ENCODE data around the gene IL17D.

The IL17D gene

GRCh38 chr13:20691616-20692015 lies 11.9 kb upstream of the IL17D start:
- DNase-seq (ENCODE audit: low read depth): no peak

- DNase-seq (ENCODE audit: low read depth): no peak
Observed at GRCh38 chr13:20696073-20696472, 7.4 kb upstream of the IL17D start.

GRCh38 chr13:20699715-20700114 lies 3.8 kb upstream of the IL17D start:
- no peak for DNase-seq (ENCODE audit: low read depth)

- DNase-seq (ENCODE audit: low read depth): no peak
Observed at GRCh38 chr13:20700288-20700687, 3.2 kb upstream of the IL17D start.

GRCh38 chr13:20701461-20701860 lies 2.0 kb upstream of the IL17D start:
- no peak for DNase-seq (ENCODE audit: low read depth)

GRCh38 chr13:20702530-20702914 lies 977 bp upstream of the IL17D start:
- DNase-seq (ENCODE audit: low read depth): no peak

GRCh38 chr13:20703780-20704458 lies 420 bp downstream of the IL17D start:
- peak; percentile 58 for DNase-seq (ENCODE audit: low read depth)

GRCh38 chr13:20704459-20705069 lies 1.1 kb downstream of the IL17D start:
- DNase-seq (ENCODE audit: low read depth): no peak

GRCh38 chr13:20706661-20707060 lies 3.2 kb downstream of the IL17D start:
- no peak for DNase-seq (ENCODE audit: low read depth)

GRCh38 chr13:20708216-20708615 lies 4.7 kb downstream of the IL17D start:
- DNase-seq (ENCODE audit: low read depth): no peak

- DNase-seq (ENCODE audit: low read depth): no peak
Observed at GRCh38 chr13:20709369-20709768, 5.9 kb downstream of the IL17D start.

GRCh38 chr13:20709782-20710181 lies 6.3 kb downstream of the IL17D start:
- DNase-seq (ENCODE audit: low read depth): no peak

- no peak for DNase-seq (ENCODE audit: low read depth)
Observed at GRCh38 chr13:20711301-20712044, 8.0 kb downstream of the IL17D start.

- DNase-seq (ENCODE audit: low read depth): no peak
Observed at GRCh38 chr13:20713014-20713376, 9.5 kb downstream of the IL17D start.

GRCh38 chr13:20713751-20714150 lies 10.3 kb downstream of the IL17D start:
- DNase-seq (ENCODE audit: low read depth): no peak

GRCh38 chr13:20714161-20714560 lies 10.7 kb downstream of the IL17D start:
- DNase-seq (ENCODE audit: low read depth): no peak

GRCh38 chr13:20714563-20715329 lies 11.2 kb downstream of the IL17D start:
- DNase-seq (ENCODE audit: low read depth): no peak

- DNase-seq (ENCODE audit: low read depth): no peak
Observed at GRCh38 chr13:20715330-20715712, 11.8 kb downstream of the IL17D start.

- DNase-seq (ENCODE audit: low read depth): no peak
Observed at GRCh38 chr13:20716951-20717350, 13.5 kb downstream of the IL17D start.

- DNase-seq (ENCODE audit: low read depth): no peak
Observed at GRCh38 chr13:20717581-20718542, 14.4 kb downstream of the IL17D start.

GRCh38 chr13:20718958-20719566 lies 15.6 kb downstream of the IL17D start:
- DNase-seq (ENCODE audit: low read depth): no peak
